SK-N-MC (cell line): ENCODE measurements around the gene QRICH2.

ENCODE experiments used
- EZH2 ChIP-seq: fragments of 200-600 bp; sonication (generic); IDR thresholded peaks from one replicate; pipeline ENCODE4 v1.6.1; 2017; ENCODE audit warnings: antibody characterized with exemption
- FOXP2 ChIP-seq: optimal IDR thresholded peaks from 2 replicates; pipeline ENCODE3; 2011; ENCODE audit warnings: mild to moderate bottlenecking, moderate library complexity; ENCODE audit not compliant: insufficient read depth; ENCODE audit errors: extremely low read length, control extremely low read depth
- POLR2AphosphoS5 ChIP-seq: IDR thresholded peaks from 2 replicates; pipeline ENCODE4 v1.6.1; 2012; ENCODE audit warnings: mild to moderate bottlenecking, low read depth, low read length, borderline replicate concordance

DNA sequence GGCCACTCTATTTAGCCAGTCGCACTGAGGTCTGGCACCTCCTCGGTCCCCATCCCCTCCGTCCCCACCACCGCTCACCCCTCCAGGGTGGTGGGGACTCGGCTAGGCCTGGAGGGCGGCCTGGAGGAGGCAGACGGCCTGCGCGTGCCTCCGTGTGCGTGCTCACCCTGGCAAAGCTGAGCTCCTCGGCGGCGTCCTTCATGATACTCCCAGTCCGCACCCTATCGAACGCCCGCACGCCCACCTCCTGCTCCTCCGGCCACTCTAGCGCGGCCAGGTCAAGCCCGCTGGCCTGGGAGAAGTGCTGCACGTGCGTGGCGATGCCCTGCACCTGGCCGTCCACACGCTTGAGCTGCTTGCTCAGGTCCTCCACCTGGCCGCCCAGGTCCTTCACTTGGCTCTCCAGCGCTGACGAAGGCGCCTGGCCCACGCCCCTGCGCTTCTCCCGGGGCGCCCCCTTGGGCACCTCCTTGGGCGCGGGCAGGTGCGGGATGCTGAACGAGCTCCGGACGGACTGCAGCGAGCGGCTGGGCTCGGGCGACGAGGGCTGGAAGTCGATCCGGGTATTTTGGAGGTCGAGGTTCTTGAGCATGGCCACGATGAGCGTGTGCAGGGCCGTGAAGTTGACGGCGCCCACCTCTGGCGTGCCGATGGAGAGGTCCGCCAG lies 644 bp downstream of the QRICH2 start:
- TF ChIP-seq EZH2 = no peak
- TF ChIP-seq POLR2AphosphoS5 = no peak
- TF ChIP-seq FOXP2 = no peak
